22Rv1 (cell line): ENCODE measurements around the gene OCLN.
"Not testable (repeated sequence)": the region's sequence is repeated elsewhere in the genome, so short reads cannot be mapped to it uniquely, and the experiment has no call there.

Source experiments
- H3K27ac ChIP-seq: fragments of 450-650 bp; 2 replicates; pipeline ENCODE4 v1.5.1; 2017
- ZFX ChIP-seq: fragments of 450-650 bp; IDR thresholded peaks from 2 replicates; pipeline ENCODE4 v1.6.1; 2017; ENCODE audit warnings: antibody characterized with exemption, borderline replicate concordance
- TF ChIP-seq, protein P1 (sequence below): fragments of 450-650 bp; IDR thresholded peaks from 2 replicates; pipeline ENCODE4 v1.5.1; 2017; ENCODE audit warnings: mild to moderate bottlenecking

The OCLN gene

DNA sequence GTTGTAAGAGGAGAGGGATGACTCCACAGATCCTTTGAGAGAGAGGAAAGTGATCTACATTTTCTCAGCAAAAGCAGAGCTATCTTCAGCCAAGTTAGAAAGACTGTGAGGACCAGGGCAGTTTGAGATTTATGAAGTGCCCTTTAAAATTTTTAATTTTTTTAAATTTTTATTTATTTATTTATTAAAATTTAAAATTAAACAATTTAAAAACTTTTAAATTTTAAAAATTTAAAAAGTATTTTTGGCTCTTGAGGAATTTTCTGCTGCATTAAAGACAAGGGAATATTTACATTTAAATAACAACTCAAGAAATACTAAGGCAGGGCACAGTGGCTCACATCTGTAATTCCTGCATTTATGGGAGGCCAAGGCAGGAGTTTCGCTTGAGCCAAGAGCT lies 30.4 kb upstream of the OCLN start:
- no peak overlapping the region for H3K27ac ChIP-seq
- TF ChIP-seq, protein P1, sequence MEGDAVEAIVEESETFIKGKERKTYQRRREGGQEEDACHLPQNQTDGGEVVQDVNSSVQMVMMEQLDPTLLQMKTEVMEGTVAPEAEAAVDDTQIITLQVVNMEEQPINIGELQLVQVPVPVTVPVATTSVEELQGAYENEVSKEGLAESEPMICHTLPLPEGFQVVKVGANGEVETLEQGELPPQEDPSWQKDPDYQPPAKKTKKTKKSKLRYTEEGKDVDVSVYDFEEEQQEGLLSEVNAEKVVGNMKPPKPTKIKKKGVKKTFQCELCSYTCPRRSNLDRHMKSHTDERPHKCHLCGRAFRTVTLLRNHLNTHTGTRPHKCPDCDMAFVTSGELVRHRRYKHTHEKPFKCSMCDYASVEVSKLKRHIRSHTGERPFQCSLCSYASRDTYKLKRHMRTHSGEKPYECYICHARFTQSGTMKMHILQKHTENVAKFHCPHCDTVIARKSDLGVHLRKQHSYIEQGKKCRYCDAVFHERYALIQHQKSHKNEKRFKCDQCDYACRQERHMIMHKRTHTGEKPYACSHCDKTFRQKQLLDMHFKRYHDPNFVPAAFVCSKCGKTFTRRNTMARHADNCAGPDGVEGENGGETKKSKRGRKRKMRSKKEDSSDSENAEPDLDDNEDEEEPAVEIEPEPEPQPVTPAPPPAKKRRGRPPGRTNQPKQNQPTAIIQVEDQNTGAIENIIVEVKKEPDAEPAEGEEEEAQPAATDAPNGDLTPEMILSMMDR = no peak
- TF ChIP-seq ZFX = no peak

DNA sequence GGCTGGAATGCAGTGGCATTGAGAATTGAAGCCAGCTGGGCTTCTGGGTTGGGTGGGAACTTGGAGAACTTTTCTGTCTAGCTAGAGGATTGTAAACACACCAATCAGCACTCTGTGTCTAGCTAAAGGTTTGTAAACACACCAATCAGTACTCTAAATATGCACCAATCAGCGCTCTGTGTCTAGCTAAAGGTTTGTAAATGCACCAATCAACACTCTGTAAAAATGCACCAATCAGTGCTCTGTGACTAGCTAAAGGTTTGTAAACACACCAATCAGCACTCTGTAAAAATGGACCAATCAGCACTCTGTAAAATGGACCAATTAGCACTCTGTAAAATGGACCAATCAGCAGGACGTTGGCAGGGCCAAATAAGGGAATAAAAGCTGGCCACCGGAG lies 26.2 kb upstream of the OCLN start:
- H3K27ac ChIP-seq = not testable (repeated sequence)

DNA sequence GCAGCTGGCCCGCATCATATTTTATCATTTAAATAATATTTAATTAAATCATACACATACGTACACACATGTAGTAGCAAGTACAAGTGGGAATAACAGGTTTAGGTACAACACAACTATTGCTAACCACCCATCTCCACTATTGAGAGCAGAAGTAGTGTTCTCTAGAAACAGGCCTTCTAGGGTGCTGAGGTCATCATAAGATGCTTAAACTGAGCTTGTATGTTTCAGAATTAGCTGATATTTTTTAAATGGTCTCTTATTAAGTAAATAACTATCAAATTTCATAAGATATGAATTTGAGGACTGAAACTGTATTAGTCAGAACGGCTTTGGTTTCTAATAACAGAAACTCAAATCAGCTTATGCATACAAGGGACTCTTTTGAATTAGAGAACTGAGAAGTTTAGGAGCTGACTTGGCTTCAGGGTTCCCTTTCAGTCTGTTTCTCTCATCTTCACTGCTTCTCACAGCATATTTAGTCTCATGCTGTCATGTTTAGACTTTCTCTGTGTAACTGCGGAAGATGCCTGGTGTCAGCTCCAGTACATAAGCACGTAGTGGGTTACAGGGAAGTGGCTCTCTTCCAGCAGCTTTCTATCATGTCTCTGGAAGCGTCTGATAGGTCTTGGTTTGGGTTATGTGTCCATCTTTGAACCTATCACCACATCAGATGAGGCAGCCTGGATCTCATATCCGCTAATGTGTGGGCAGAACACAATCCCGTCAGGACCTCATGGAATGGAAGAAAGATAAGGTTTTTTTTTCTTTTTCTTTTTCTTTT lies 25.0 kb upstream of the OCLN start:
- TF ChIP-seq ZFX = no peak
- TF ChIP-seq, protein P1 = no peak
- H3K27ac ChIP-seq = no peak overlapping the region

DNA sequence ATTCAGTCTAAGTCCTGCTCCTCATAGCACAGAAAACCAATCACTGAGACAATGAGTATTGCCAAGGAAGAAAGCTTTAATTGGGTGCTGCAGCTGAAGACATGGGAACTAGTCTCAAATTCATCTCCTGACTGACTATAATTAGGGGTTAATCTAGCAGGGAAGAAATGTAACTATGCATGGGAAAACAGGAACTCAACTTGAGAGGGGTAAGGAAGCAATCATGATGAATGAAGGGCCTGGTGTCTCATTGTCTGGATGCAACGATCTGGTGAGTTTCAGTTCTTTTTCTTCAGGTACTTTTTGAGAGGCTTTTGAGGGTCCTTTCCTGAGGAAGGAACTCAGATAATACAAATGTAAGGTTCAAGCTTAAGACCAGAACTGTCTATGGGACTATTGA lies 24.0 kb upstream of the OCLN start:
- H3K27ac ChIP-seq = no peak overlapping the region
- TF ChIP-seq, protein P1 = no peak
- TF ChIP-seq ZFX = no peak

DNA sequence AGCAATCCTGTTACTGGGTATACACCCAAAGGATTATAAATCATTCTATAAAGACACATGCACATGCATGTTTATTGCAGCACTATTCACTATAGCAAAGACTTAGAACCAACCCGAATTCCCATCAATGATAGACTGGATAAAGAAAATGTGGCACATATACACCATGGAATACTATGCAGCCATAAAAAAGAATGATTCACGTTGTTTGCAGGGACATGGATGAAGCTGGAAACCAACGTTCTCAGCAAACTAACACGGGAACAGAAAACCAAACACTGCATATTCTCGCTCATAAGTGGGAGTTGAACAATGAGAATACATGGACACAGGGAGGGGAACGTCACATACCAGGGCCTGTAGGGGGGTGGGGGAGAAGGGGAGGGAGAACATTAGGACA lies 21.1 kb upstream of the OCLN start:
- H3K27ac ChIP-seq = not testable (repeated sequence)

DNA sequence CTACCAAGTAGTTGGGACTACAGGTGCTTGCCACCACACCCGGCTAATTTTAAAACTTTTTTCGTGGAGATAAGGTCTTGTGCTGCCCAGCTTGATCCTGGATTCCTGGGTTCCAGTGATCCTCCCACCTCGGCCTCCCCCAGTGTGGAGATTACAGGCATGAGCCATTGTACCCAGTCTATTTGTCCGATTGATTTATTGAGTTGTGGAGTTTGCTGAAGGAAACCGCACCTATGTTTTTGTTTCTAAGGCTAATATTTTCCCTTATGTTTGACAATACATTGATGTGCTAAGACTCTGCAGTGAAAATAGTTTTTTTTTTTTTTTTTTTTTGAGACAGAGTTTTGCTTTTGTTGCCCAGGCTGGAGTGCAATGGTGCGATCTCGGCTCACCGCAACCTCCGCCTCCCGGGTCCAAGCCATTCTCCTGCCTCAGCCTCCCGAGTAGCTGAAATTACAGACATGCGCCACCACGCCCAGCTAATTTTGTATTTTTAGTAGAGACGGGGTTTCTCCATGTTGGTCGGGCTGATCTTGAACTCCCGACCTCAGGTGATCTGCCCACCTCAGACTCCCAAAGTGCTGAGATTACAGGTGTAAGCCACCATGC lies 20.0 kb upstream of the OCLN start:
- not testable (repeated sequence) for H3K27ac ChIP-seq

DNA sequence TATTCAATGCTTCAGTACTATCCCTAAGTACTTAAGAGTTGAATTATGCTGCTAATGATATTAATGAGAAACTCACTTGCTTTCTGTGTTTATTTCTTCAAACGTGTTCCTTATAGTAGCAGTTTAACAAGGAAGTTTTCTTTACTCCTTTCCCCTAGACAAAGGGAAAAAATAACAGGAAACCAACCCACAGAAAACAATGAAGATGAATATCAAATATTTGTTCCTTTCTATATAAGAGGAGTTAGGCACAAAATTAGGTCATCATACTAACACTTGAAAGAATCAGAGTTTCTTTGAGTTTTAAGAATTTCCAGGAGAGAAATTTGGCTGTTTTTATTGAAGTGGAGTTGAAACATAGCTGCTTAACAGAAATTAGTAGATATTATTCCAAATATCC lies 15.4 kb upstream of the OCLN start:
- H3K27ac ChIP-seq = no peak overlapping the region
- TF ChIP-seq, protein P1 = no peak
- TF ChIP-seq ZFX = no peak

DNA sequence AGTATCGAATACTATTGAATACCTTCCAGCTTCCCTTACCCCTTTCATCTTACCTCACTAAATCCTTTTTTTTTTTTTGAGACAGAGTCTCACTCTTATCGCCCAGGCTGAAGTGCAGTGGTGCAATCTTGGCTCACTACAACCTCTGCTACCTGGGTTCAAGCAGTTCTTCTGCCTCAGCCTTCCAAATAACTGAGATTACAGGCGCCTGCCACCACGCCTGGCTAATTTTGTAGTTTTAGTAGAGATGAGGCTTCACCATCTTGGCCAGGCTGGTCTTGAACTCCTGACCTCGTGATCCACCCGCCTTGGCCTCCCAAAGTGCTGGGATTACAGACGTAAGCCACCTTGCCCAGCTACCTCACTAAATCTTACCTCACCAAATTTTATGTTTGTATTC lies 14.3 kb upstream of the OCLN start:
- H3K27ac ChIP-seq = not testable (repeated sequence)

DNA sequence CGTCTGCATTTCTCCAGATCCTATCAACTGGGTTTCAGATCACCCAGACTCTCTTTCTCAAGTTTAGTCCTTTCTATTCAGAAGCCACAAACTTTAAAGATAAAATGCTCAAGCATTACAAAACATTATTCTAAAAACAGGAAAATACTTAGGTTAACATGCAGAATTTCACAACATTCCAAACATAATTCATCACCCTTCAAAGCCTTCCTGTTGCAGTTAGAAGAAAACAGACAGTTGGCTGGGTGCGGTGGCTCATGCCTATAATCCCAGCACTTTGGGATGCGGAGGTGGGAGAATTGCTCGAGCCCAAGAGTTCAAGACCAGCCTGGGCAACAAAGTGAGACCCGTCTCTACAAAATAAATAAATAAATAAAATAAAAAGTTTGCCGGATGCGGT lies 7.7 kb upstream of the OCLN start:
- H3K27ac ChIP-seq = no peak overlapping the region
- no peak for TF ChIP-seq ZFX
- TF ChIP-seq, protein P1 = no peak

DNA sequence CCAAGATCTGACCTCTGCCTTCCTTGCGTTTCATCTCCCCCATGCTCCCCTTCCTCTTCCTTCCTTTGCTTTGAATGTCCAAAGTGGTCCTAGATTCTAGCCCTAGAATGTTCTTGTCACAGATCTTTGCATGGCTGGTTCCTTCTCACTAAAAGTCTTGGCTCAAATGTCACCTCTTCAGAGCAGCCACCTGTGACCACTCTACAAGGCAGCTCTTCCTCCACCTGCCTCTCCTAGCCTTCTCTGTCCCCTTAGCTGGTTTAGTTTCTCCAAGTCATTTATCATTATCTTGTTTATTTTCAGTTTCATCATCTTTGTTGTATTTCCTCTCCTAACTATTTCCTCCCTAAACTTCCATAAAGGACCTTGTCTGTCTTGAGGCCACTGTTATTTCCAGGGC lies 7.1 kb upstream of the OCLN start:
- H3K27ac ChIP-seq = no peak overlapping the region
- TF ChIP-seq ZFX = no peak
- TF ChIP-seq, protein P1 = no peak
